NCI-H2029 treated with DMSO at 0.1 percent for 48 hours (cell line): ENCODE results near the gene COL18A1.
"Not testable (repeated sequence)": the region's sequence is repeated elsewhere in the genome, so short reads cannot be mapped to it uniquely, and the experiment has no call there.

Experiments used
- DNase-seq: peaks from one replicate; lab custom pipeline; 2025; lab: John Stamatoyannopoulos, UW

The COL18A1 gene

GRCh38 chr21:45367402-45368351, 37.3 kb upstream of the COL18A1 start:
- DNase-seq: no peak

DNA sequence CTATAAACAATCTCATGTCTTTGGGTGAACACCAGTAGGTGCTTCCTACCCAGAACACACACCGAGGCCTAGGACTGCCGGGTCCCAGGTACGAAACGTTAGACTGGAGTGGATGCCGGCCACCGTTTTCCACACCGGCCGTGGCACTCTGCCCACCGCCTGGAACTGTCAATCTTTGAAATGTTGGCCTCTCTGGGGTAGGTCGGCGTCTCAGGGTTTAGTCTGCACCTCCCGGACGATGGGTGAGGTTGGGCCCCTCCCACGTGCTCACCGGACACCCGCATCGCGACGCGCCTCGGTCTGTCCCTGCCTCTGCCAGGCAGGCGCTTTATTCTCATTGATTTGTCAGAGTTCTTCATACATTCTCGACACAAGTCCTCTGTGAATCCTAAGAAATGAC, 35.9 kb upstream of the COL18A1 start:
- DNase-seq: not testable (repeated sequence)

- DNase-seq: no peak
Measured at GRCh38 chr21:45370575-45370974, 34.4 kb upstream of the COL18A1 start.

DNA sequence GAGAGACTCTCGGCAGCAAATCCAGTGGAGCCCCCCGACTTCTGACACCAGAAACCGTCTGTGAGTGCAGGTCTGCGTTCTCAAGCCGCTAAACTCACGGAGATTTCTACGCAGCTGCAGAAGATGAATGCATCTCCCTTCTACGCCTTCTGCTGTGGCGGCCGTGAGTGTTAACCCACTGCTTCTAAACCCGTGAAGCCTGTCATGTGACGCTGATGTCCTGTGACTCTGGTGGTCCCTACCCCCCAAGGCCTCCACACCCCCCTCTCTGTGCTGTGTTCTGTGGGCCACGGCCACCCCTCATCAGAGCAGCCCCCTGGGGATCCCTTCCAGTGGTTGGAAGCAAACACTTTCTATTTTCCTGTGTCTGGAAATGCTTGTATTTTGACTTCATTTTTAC, 33.9 kb upstream of the COL18A1 start:
- DNase-seq: no peak

DNA sequence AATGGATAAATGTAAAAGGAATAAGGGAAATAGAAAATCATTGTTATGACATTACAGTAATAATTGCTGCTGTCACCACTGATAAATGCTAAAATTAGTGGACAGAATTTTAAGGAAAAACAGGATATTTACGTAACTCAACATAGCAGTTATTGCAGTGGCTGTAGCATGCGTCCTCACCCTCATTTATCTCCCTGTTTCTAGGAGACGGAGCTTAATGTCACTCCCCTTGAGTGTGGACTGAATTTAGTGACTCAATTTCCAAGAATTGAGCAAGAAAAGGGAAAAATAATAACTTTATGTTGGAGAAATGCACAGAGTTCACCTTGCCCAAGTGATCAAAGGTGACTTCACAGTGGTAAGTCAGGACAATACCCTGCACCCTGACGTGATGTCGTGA, 33.3 kb upstream of the COL18A1 start:
- DNase-seq: no peak

GRCh38 chr21:45372732-45373355, 32.1 kb upstream of the COL18A1 start:
- DNase-seq: no peak

DNA sequence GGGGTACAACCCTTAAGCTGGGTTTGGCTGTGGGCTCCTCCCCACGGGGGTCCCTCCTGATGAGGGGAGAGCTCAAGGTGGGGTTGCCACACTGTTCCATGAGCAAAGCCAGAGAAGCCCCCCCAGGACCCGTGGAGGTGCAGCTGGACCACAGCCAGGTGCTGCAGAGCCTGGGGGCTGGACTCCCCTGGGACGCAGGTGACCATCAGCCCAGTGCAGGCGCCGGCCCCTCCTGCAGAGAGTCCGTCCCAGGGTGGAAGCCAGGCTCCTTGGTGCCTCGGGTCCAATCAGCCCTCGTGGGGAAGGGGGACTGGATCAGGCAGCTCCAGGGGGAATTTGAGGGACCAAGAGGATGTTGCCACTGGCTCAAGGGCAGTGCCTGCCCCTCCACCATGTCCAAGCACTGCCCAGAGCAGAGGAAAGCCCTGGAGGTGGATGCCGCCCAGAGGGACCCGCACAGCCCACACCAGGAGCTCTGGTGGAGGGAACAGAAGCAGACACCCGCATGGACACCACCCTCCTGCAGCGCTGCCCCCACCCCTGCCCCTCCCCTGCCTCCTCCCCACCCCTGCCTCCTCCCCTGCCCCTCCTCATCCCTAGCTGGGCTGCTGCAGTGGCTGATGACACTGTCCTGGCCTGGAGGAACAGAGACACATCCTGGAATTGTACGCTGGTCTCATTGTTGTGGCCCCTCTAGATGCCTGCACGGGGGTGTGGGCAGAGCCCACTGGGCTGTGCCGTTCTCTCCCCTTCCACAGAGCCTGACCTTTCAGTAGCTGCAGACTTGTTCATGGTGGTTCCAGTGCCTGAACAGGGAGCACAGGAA, 30.8 kb upstream of the COL18A1 start:
- DNase-seq: no peak

GRCh38 chr21:45374826-45375455, 30.0 kb upstream of the COL18A1 start:
- DNase-seq: no peak

GRCh38 chr21:45376459-45377324, 28.3 kb upstream of the COL18A1 start:
- no peak for DNase-seq

DNA sequence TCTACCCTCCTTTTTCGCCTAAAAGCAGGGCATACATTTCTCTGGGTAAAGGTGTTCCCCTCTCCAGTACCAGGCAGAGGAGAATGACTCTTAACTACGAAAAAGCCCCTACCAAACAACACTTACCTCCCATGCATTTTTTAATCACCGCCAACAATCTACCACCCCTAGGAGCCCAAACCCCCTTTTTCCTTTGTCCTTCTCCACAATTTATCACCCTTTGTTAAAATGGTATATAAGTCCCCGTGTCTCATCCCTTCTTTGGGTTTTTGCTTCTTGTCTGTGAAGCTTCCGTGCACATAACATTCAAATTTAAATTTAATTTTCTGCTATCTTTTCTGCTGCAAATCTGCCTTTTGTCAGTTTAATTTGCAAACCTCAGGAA, 27.6 kb upstream of the COL18A1 start:
- DNase-seq: no peak

- no peak for DNase-seq
Measured at GRCh38 chr21:45377866-45378257, 27.1 kb upstream of the COL18A1 start.

GRCh38 chr21:45378258-45378966, 26.6 kb upstream of the COL18A1 start:
- no peak for DNase-seq

DNA sequence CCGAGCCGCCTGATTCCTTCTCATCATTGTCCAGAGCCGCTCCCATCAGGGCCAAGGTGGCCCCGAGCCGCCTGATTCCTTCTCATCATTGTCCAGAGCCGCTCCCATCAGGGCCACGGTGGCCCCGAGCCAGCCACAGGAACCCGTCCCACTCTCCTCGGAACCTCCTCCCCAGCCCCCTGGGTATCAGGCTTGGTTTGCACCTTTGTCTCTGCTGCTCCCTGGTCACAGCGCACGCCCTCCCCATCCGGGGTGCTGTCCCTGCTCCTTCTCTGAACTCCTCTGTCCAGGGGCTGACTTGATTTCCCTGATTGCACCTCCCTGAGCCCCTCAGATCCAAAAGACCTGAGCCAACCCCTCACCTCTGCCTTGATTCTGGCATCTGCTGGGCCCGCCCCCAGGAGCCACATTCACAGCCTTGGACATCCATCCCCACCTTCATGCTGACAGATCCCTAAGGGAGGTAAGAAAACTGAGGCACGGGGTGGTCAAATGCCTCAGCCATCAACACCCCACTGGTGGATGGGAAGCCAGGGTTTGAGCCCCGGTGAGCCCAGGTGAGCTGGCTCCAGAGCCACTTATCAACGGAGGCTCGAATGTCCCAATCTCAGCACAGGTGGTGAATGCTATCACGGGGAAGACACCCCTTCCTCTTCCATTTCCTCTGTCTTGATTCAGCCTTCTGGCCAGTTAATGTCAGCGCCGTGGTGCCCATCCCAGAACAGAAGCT, 25.6 kb upstream of the COL18A1 start:
- DNase-seq: no peak

- DNase-seq: no peak
Measured at GRCh38 chr21:45379901-45380330, 25.0 kb upstream of the COL18A1 start.

GRCh38 chr21:45380566-45380965, 24.4 kb upstream of the COL18A1 start:
- DNase-seq: no peak

GRCh38 chr21:45381036-45381787, 23.8 kb upstream of the COL18A1 start:
- DNase-seq: no peak

DNA sequence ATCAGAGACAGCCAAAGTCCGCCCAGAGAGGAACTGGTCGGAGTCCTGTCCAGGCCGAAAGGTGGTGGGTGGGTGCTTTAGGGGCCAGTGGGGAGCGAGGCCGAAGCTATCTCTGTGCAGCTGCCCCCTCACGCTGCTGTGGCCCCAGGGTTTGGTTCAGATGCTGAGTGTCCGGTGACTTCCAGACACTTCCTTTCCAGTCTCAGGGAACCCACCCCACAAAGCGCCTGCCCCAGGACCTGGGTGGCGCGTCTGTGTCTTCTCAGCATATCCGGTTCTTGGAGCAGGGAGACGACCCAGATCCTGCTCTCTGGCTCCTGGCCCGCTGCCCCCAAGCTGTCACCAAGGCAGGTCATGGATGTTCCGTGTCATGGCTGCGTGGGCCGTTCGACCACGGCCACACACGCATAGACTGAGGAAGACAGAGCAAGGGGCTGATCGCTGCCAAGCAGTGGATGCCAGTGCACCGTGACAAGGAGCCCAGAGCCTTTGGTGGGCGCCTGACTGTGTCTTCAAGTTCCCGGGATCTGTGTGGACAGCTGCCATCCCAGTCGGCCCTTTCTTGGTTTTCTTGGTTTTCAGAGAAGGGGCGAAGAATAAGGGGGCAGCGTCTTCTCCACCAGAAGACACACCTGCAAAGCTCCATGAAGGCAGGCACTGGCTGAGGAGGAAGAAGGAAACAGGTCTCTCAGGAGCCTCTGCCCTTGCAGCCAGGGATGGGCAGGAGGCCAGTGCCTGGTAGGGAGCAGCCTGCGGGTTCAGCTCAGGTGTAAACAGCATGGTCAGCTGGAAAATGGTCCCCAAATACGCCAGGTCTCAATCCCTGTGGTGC, 22.9 kb upstream of the COL18A1 start:
- DNase-seq: no peak

- no peak for DNase-seq
Measured at GRCh38 chr21:45382697-45382997, 22.3 kb upstream of the COL18A1 start.
